ENCODE measurements around the gene DEF6.

GRCh38 chr6:35318196-35319171 lies 20.9 kb downstream of the DEF6 start:
- TF ChIP-seq SIN3A (IDR thresholded peaks at IDR 0.05; ENCODE audit: borderline replicate concordance, low read depth, low read length) (no peak), NRF1 (IDR thresholded peaks at IDR 0.05; ENCODE audit: low read depth, low read length) (peak; percentile 51), POLR2AphosphoS5 (IDR thresholded peaks at IDR 0.05; ENCODE audit: low read depth, low read length) (no peak), ELF1 (IDR thresholded peaks at IDR 0.05) (no peak), RCOR1 (IDR thresholded peaks at IDR 0.05; ENCODE audit: low read length) (peak; percentile 28; the same call in 1 of the 2 replicates)
- TF ChIP-seq, protein P1, sequence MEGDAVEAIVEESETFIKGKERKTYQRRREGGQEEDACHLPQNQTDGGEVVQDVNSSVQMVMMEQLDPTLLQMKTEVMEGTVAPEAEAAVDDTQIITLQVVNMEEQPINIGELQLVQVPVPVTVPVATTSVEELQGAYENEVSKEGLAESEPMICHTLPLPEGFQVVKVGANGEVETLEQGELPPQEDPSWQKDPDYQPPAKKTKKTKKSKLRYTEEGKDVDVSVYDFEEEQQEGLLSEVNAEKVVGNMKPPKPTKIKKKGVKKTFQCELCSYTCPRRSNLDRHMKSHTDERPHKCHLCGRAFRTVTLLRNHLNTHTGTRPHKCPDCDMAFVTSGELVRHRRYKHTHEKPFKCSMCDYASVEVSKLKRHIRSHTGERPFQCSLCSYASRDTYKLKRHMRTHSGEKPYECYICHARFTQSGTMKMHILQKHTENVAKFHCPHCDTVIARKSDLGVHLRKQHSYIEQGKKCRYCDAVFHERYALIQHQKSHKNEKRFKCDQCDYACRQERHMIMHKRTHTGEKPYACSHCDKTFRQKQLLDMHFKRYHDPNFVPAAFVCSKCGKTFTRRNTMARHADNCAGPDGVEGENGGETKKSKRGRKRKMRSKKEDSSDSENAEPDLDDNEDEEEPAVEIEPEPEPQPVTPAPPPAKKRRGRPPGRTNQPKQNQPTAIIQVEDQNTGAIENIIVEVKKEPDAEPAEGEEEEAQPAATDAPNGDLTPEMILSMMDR (IDR thresholded peaks at IDR 0.05) = no peak
